ENCODE measurements around the gene FASTKD1. TPM values are rescaled to one million over a fixed set of nuclear protein-coding genes. Genes with fewer than 3 reads are reported as not detected.

The FASTKD1 gene
- polyA plus RNA-seq, 3 donors, result 9.1 to 16.9 (median 14.3) TPM

DNA sequence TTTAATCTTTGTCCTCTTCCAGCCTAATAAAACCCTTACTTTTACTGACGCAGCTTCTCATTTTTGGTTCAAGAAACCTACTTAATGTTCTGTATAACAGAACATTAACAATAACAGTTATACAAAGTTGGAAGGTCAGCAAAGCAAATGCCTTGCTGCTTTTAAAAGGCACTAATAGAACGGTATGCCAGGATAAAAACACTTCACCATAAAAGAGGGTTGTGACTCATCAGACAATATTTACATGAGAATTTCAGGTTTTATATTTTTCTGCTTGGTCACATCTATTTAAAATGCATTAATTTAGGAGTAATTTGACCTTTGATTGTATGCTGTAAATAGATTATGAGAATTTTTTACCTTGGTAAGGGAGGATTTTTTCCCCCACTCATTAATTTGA lies 61.1 kb downstream of the FASTKD1 start:
- Histone ChIP-seq H3K36me3 (replicated peaks in 1 of 2; ENCODE audit: control insufficient read depth in 1 of 2, insufficient read depth in 2 of 2, low read length in 2 of 2) (no peaks in the 10 kb centered on the region), H3K4me3 (replicated peaks in 1 of 3; ENCODE audit: low read depth in 2 of 3, low read length in 3 of 3) (no peak overlapping the region), H3K4me2 (replicated peaks; ENCODE audit: extremely low read depth, low read length, poor library complexity, severe bottlenecking) (no peak overlapping the region), H4K20me1 (ENCODE audit: insufficient read depth, low read length) (no peaks in the 10 kb centered on the region), H3K27me3 (ENCODE audit: control insufficient read depth in 2 of 2, insufficient read depth in 2 of 2, low read length in 2 of 2) (no peaks in the 10 kb centered on the region), H2AFZ (ENCODE audit: insufficient read depth, low read depth, low read length, poor library complexity, severe bottlenecking) (no peak overlapping the region), H3K27ac (ENCODE audit: low read depth in 1 of 2, low read length in 2 of 2) (no peak overlapping the region), H3K79me2 (ENCODE audit: insufficient read depth, low read length) (no peaks in the 10 kb centered on the region), H3K9ac (ENCODE audit: insufficient read depth, low read length, poor library complexity, severe bottlenecking) (no peak overlapping the region), H3K4me1 (ENCODE audit: control insufficient read depth in 1 of 2, insufficient read depth in 2 of 2, low read length in 2 of 2) (no peaks in the 10 kb centered on the region), H3K9me3 (replicated peaks in 1 of 2; ENCODE audit: control insufficient read depth in 1 of 2, insufficient read depth in 1 of 2, low read length in 2 of 2) (no peaks in the 10 kb centered on the region)
- no peak overlapping the region for H3K27ac Mint-ChIP-seq
- H3K4me3 Mint-ChIP-seq, result no peak overlapping the region
- no peaks in the 10 kb centered on the region for H3K9me3 Mint-ChIP-seq
- WGBS (ENCODE audit: insufficient coverage), result no CpG with 5 or more reads among the region's 2 CpGs
- H3K36me3 Mint-ChIP-seq, result no peaks in the 10 kb centered on the region
- no peaks in the 10 kb centered on the region for H3K27me3 Mint-ChIP-seq (ENCODE audit: low read depth in 3 of 3)
- DNase-seq, result no peak
- intact Hi-C loops (cut with micrococcal nuclease), result no loop called here
- H3K4me1 Mint-ChIP-seq, result no peaks in the 10 kb centered on the region
- TF ChIP-seq, protein P1, sequence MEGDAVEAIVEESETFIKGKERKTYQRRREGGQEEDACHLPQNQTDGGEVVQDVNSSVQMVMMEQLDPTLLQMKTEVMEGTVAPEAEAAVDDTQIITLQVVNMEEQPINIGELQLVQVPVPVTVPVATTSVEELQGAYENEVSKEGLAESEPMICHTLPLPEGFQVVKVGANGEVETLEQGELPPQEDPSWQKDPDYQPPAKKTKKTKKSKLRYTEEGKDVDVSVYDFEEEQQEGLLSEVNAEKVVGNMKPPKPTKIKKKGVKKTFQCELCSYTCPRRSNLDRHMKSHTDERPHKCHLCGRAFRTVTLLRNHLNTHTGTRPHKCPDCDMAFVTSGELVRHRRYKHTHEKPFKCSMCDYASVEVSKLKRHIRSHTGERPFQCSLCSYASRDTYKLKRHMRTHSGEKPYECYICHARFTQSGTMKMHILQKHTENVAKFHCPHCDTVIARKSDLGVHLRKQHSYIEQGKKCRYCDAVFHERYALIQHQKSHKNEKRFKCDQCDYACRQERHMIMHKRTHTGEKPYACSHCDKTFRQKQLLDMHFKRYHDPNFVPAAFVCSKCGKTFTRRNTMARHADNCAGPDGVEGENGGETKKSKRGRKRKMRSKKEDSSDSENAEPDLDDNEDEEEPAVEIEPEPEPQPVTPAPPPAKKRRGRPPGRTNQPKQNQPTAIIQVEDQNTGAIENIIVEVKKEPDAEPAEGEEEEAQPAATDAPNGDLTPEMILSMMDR (IDR thresholded peaks at IDR 0.05), result no peak

DNA sequence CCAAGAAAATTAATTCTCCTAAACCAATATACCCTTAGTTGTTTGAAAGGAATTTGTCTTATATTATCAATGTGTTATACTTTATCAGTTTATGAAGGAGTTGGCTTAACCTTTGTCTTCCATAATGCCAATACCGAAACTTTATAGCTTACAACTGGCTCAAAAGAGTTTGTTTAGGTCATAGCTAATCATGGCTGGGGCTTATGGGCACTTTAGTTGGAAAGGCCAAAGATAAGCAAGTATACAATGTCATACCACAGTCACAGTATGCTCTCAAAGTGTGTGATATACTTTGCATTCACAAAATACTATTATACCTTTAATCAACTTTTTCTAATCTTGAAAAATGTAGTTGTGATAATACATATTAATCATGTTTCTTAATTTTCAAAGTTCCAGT lies 61.8 kb downstream of the FASTKD1 start:
- Mint-ChIP-seq H3K36me3 (no peaks in the 10 kb centered on the region), H3K4me1 (no peaks in the 10 kb centered on the region), H3K9me3 (no peaks in the 10 kb centered on the region), H3K27me3 (ENCODE audit: low read depth in 3 of 3) (no peaks in the 10 kb centered on the region), H3K4me3 (no peak overlapping the region), H3K27ac (no peak overlapping the region)
- no peaks in the 10 kb centered on the region for H3K4me1 ChIP-seq (ENCODE audit: control insufficient read depth in 1 of 2, insufficient read depth in 2 of 2, low read length in 2 of 2)
- H3K27me3 ChIP-seq (ENCODE audit: control insufficient read depth in 2 of 2, insufficient read depth in 2 of 2, low read length in 2 of 2), result no peaks in the 10 kb centered on the region
- H4K20me1 ChIP-seq (ENCODE audit: insufficient read depth, low read length), result no peaks in the 10 kb centered on the region
- TF ChIP-seq, protein P1 (IDR thresholded peaks at IDR 0.05), result no peak
- H3K9me3 ChIP-seq (replicated peaks in 1 of 2; ENCODE audit: control insufficient read depth in 1 of 2, insufficient read depth in 1 of 2, low read length in 2 of 2), result no peaks in the 10 kb centered on the region
- no CpG with 5 or more reads among the region's 1 CpG for WGBS (ENCODE audit: insufficient coverage)
- intact Hi-C loops (cut with micrococcal nuclease), result no loop called here
- no peak overlapping the region for H3K4me3 ChIP-seq (replicated peaks in 1 of 3; ENCODE audit: low read depth in 2 of 3, low read length in 3 of 3)
- H3K79me2 ChIP-seq (ENCODE audit: insufficient read depth, low read length), result no peaks in the 10 kb centered on the region
- no peak overlapping the region for H2AFZ ChIP-seq (ENCODE audit: insufficient read depth, low read depth, low read length, poor library complexity, severe bottlenecking)
- no peak for DNase-seq
- H3K9ac ChIP-seq (ENCODE audit: insufficient read depth, low read length, poor library complexity, severe bottlenecking), result no peak overlapping the region
- H3K27ac ChIP-seq (ENCODE audit: low read depth in 1 of 2, low read length in 2 of 2), result no peak overlapping the region
- H3K36me3 ChIP-seq (replicated peaks in 1 of 2; ENCODE audit: control insufficient read depth in 1 of 2, insufficient read depth in 2 of 2, low read length in 2 of 2), result no peaks in the 10 kb centered on the region
- H3K4me2 ChIP-seq (replicated peaks; ENCODE audit: extremely low read depth, low read length, poor library complexity, severe bottlenecking), result no peak overlapping the region

Data from CD14-positive monocyte (primary cell).